ENCODE results near the gene DAPK1.

- no peak for TF ChIP-seq GATA2 (CRISPR knock-in tag; IDR thresholded peaks at IDR 0.05)
- no peak for TF ChIP-seq CTCF (IDR thresholded peaks at IDR 0.05)
- no peak for TF ChIP-seq YY1 (IDR thresholded peaks at IDR 0.05; ENCODE audit: low read depth)
- no peak for TF ChIP-seq POLR2AphosphoS5 (IDR thresholded peaks at IDR 0.05; ENCODE audit: low read depth, low read length)
Measured at GRCh38 chr9:87503430-87503829, 5.8 kb downstream of the DAPK1 start.

Data from SK-N-SH (cell line).